Mesenchymal stem cell (in vitro differentiated cells and primary cell): ENCODE measurements around the gene COBL.

Experiments
- DNase-seq: peaks from one replicate; pipeline ENCODE4 v3.0.0-alpha.2; 2013
- H2AFZ ChIP-seq: one replicate; pipeline ENCODE4 v1.6.1; 2013; ENCODE audit warnings: low read depth, mild to moderate bottlenecking, control low read depth, inconsistent platforms, low read length, moderate library complexity
- H2AK5ac ChIP-seq: 2 replicates; pipeline ENCODE4 v1.6.1; 2013; ENCODE audit warnings: low read length, moderate library complexity, mild to moderate bottlenecking, inconsistent platforms; ENCODE audit not compliant: severe bottlenecking
- H2BK120ac ChIP-seq: one replicate; pipeline ENCODE4 v1.6.1; 2013; ENCODE audit warnings: low read depth, mild to moderate bottlenecking, inconsistent platforms, low read length, moderate library complexity
- H2BK12ac ChIP-seq, 2 experiments: one replicate each; pipeline ENCODE4 v1.6.1; 2013; ENCODE audit warnings: inconsistent platforms in 2 of 2, low read length in 2 of 2, mild to moderate bottlenecking in 2 of 2, moderate library complexity in 2 of 2, control low read depth in 1 of 2
- H2BK15ac ChIP-seq: one replicate; pipeline ENCODE4 v1.6.1; 2013; ENCODE audit warnings: mild to moderate bottlenecking, low read depth, inconsistent platforms; ENCODE audit not compliant: poor library complexity, severe bottlenecking
- H2BK5ac ChIP-seq: 2 replicates; pipeline ENCODE4 v1.6.1; 2013; ENCODE audit warnings: low read depth, mild to moderate bottlenecking, low read length, control low read depth, inconsistent platforms; ENCODE audit not compliant: poor library complexity, severe bottlenecking
- H3K14ac ChIP-seq, 2 experiments: one replicate each; pipeline ENCODE4 v1.6.1; 2013; ENCODE audit warnings: inconsistent platforms in 2 of 2, low read length in 2 of 2, control low read depth in 1 of 2, mild to moderate bottlenecking in 1 of 2, moderate library complexity in 1 of 2
- H3K18ac ChIP-seq, 2 experiments: one replicate each; pipeline ENCODE4 v1.6.1; 2013; ENCODE audit warnings: inconsistent platforms in 2 of 2, low read length in 2 of 2, control low read depth in 1 of 2, low read depth in 1 of 2, mild to moderate bottlenecking in 1 of 2
- H3K23ac ChIP-seq, 2 experiments: one replicate each; pipeline ENCODE4 v1.6.1; 2013; ENCODE audit warnings: inconsistent platforms in 2 of 2, low read length in 2 of 2, mild to moderate bottlenecking in 2 of 2, moderate library complexity in 2 of 2, control low read depth in 1 of 2
- H3K27ac ChIP-seq: 2 replicates; pipeline ENCODE4 v1.5.1; 2013; ENCODE audit warnings: mild to moderate bottlenecking, moderate library complexity, low read length, control low read depth, inconsistent platforms; ENCODE audit not compliant: poor library complexity, severe bottlenecking
- H3K27me3 ChIP-seq, 2 experiments: 2 replicates each; pipeline versions ENCODE4 v1.6.1 to v1.7.0; 2013; ENCODE audit warnings: low read length in 2 of 2, mild to moderate bottlenecking in 2 of 2, moderate library complexity in 2 of 2, control low read depth in 1 of 2, inconsistent platforms in 1 of 2; ENCODE audit not compliant: control insufficient read depth in 1 of 2, insufficient read depth in 1 of 2
- H3K36me3 ChIP-seq, 2 experiments: 2 replicates each; pipeline versions ENCODE4 v1.6.1 to v1.7.0; 2013; ENCODE audit warnings: low read length in 2 of 2, control low read depth in 1 of 2, inconsistent platforms in 1 of 2, low read depth in 1 of 2, mild to moderate bottlenecking in 1 of 2; ENCODE audit not compliant: insufficient read depth in 2 of 2, control insufficient read depth in 1 of 2
- H3K4ac ChIP-seq, 2 experiments: one replicate each; pipeline ENCODE4 v1.6.1; 2013; ENCODE audit warnings: inconsistent platforms in 2 of 2, low read length in 2 of 2, mild to moderate bottlenecking in 2 of 2, moderate library complexity in 2 of 2, control low read depth in 1 of 2, low read depth in 1 of 2
- H3K4me1 ChIP-seq: 2 replicates; pipeline ENCODE4 v1.6.1; 2013; ENCODE audit warnings: low read depth, low read length, control low read depth; ENCODE audit not compliant: control insufficient read depth, insufficient read depth
- H3K4me2 ChIP-seq: 2 replicates; pipeline ENCODE4 v1.6.1; 2013; ENCODE audit warnings: low read length, mild to moderate bottlenecking, inconsistent platforms; ENCODE audit not compliant: poor library complexity, severe bottlenecking
- H3K4me3 ChIP-seq, 2 experiments: 2 replicates each; pipeline versions ENCODE4 v1.5.1 to v1.7.0; 2013; ENCODE audit warnings: low read length in 2 of 2, mild to moderate bottlenecking in 2 of 2, control low read depth in 1 of 2, low read depth in 1 of 2; ENCODE audit not compliant: insufficient read depth in 1 of 2
- H3K79me1 ChIP-seq: replicated peaks from 2 replicates; pipeline ENCODE4 v1.6.1; 2013; ENCODE audit warnings: mild to moderate bottlenecking, control low read depth, low read length, inconsistent platforms; ENCODE audit not compliant: poor library complexity, severe bottlenecking
- H3K9ac ChIP-seq: 2 replicates; pipeline ENCODE4 v1.7.0; 2013; ENCODE audit warnings: mild to moderate bottlenecking, low read length, moderate library complexity
- H3K9me3 ChIP-seq: 2 replicates; pipeline ENCODE4 v1.7.0; 2013; ENCODE audit warnings: mild to moderate bottlenecking, low read length; ENCODE audit not compliant: control insufficient read depth
- H4K8ac ChIP-seq: one replicate; pipeline ENCODE4 v1.6.1; 2013; ENCODE audit warnings: inconsistent platforms, mild to moderate bottlenecking, low read length, moderate library complexity
- H4K91ac ChIP-seq: one replicate; pipeline ENCODE4 v1.6.1; 2013; ENCODE audit warnings: mild to moderate bottlenecking, low read length, inconsistent platforms
- WGBS: methylation state at CpG from one replicate; pipeline ENCODE4 v1.1.7; 2013; ENCODE audit warnings: mixed read lengths; 5-methylcytosine and 5-hydroxymethylcytosine counted together

COBL gene

GRCh38 chr7:51062222-51062987 lies 254.2 kb downstream of the COBL start:
- Histone ChIP-seq H3K27ac (no peak overlapping the region), H3K23ac (no peak overlapping the region), H3K79me1 (no peaks in the 10 kb centered on the region), H3K4me3 (no peak overlapping the region), H3K9ac (no peak overlapping the region), H3K9me3 (peaks cover 4% of the 10 kb centered on the region), H4K8ac (no peak overlapping the region), H3K4ac (no peak overlapping the region), H3K14ac (no peak overlapping the region), H4K91ac (no peak overlapping the region), H2BK120ac (no peak overlapping the region), H3K36me3 (no peaks in the 10 kb centered on the region), H3K27me3 (no peaks in the 10 kb centered on the region), H3K18ac (no peak overlapping the region), H2BK12ac (no peak overlapping the region), H3K4me1 (peaks cover 12% of the 10 kb centered on the region), H2AFZ (no peak overlapping the region), H2AK5ac (no peak overlapping the region), H2BK5ac (no peak overlapping the region), H3K4me2 (no peak overlapping the region), H2BK15ac (no peak overlapping the region)
- peak; percentile 19 for DNase-seq
- 91% methylated on average over 13 of the region's 13 CpGs for WGBS

- H3K9me3 ChIP-seq, result no peaks in the 10 kb centered on the region
- no peak overlapping the region for H3K4me2 ChIP-seq
These were observed 256.1 kb downstream of the COBL start for GRCh38 chr7:51060536-51060935.

GRCh38 chr7:51059504-51060142 lies 257.0 kb downstream of the COBL start:
- DNase-seq, result no peak
- Histone ChIP-seq H3K14ac (no peak overlapping the region), H3K4me3 (no peak overlapping the region), H2BK5ac (no peak overlapping the region), H4K91ac (no peak overlapping the region), H3K18ac (no peak overlapping the region), H3K79me1 (no peaks in the 10 kb centered on the region), H2BK12ac (no peak overlapping the region), H2BK15ac (no peak overlapping the region), H4K8ac (no peak overlapping the region), H3K4ac (no peak overlapping the region), H3K9me3 (no peaks in the 10 kb centered on the region), H3K4me2 (no peak overlapping the region), H3K23ac (no peak overlapping the region), H2AK5ac (no peak overlapping the region), H3K36me3 (no peaks in the 10 kb centered on the region), H2BK120ac (no peak overlapping the region), H3K4me1 (peaks cover 8% of the 10 kb centered on the region), H3K27me3 (peaks cover 0 to 1% of the 10 kb centered on the region in 2 experiments), H2AFZ (no peak overlapping the region), H3K9ac (no peak overlapping the region), H3K27ac (no peak overlapping the region)
- 91% methylated on average over 8 of the region's 9 CpGs for WGBS

More at GRCh38 chr7:51060536-51060935, 256.1 kb downstream of the COBL start:
- Histone ChIP-seq H4K8ac (no peak overlapping the region), H3K9ac (no peak overlapping the region), H3K4me1 (peaks cover 8% of the 10 kb centered on the region), H3K27me3 (no peaks in the 10 kb centered on the region), H3K23ac (no peak overlapping the region), H2BK12ac (no peak overlapping the region), H3K36me3 (no peaks in the 10 kb centered on the region), H3K14ac (no peak overlapping the region), H2BK120ac (no peak overlapping the region), H2AFZ (no peak overlapping the region), H3K18ac (no peak overlapping the region), H2AK5ac (no peak overlapping the region), H2BK5ac (no peak overlapping the region), H3K4me3 (no peak overlapping the region), H3K4ac (no peak overlapping the region), H3K79me1 (no peaks in the 10 kb centered on the region), H2BK15ac (no peak overlapping the region), H3K27ac (no peak overlapping the region), H4K91ac (no peak overlapping the region)
- no peak for DNase-seq
- WGBS, result 66% methylated on average over 5 of the region's 5 CpGs

- H2AFZ ChIP-seq, result no peak overlapping the region
These were observed 257.8 kb downstream of the COBL start for GRCh38 chr7:51058764-51059163.

More at GRCh38 chr7:51058764-51059163, 257.8 kb downstream of the COBL start:
- Histone ChIP-seq H2AK5ac (no peak overlapping the region), H4K8ac (no peak overlapping the region), H3K14ac (no peak overlapping the region), H3K9ac (no peak overlapping the region), H3K36me3 (no peaks in the 10 kb centered on the region), H3K4me1 (peaks cover 8% of the 10 kb centered on the region), H3K18ac (no peak overlapping the region), H2BK15ac (no peak overlapping the region), H3K27me3 (peaks cover 0 to 3% of the 10 kb centered on the region in 2 experiments), H2BK5ac (no peak overlapping the region), H3K4me2 (no peak overlapping the region), H3K4me3 (no peak overlapping the region), H3K79me1 (no peaks in the 10 kb centered on the region), H4K91ac (no peak overlapping the region), H3K27ac (no peak overlapping the region), H2BK12ac (no peak overlapping the region), H3K9me3 (no peaks in the 10 kb centered on the region), H3K23ac (no peak overlapping the region), H2BK120ac (no peak overlapping the region), H3K4ac (no peak overlapping the region)
- WGBS, result 94% methylated on average over 10 of the region's 12 CpGs
- no peak for DNase-seq
